Endometrium (tissue), 2 donors: ENCODE measurements around the gene BDKRB1.
"Not testable (repeated sequence)": the region's sequence is repeated elsewhere in the genome, so short reads cannot be mapped to it uniquely, and the experiment has no call there.

Source experiments
- FAIRE-seq: peaks from 2 replicates; lab custom pipeline; 2012; peaks lifted over from hg19 to GRCh38; lab: Jason Lieb, UNC
- donor health status: control.
- donor health status: control.

BDKRB1 gene

GRCh38 chr14:96233661-96234060 lies 22.3 kb upstream of the BDKRB1 start:
- no peak for FAIRE-seq

GRCh38 chr14:96235426-96235825 lies 20.6 kb upstream of the BDKRB1 start:
- no peak for FAIRE-seq

- no peak for FAIRE-seq
These were observed 18.4 kb upstream of the BDKRB1 start for GRCh38 chr14:96237641-96238040.

- no peak for FAIRE-seq
These were observed 17.2 kb upstream of the BDKRB1 start for GRCh38 chr14:96238676-96239265.

GRCh38 chr14:96239711-96240141 lies 16.3 kb upstream of the BDKRB1 start:
- no peak for FAIRE-seq

- FAIRE-seq = no peak
These were observed 15.4 kb upstream of the BDKRB1 start for GRCh38 chr14:96240641-96241040.

GRCh38 chr14:96242126-96242525 lies 13.9 kb upstream of the BDKRB1 start:
- no peak for FAIRE-seq

- no peak for FAIRE-seq
These were observed 12.2 kb upstream of the BDKRB1 start for GRCh38 chr14:96243785-96244184.

- FAIRE-seq = not testable (repeated sequence)
These were observed 10.9 kb upstream of the BDKRB1 start for GRCh38 chr14:96245074-96245473.

GRCh38 chr14:96245710-96246538 lies 10.1 kb upstream of the BDKRB1 start:
- no peak for FAIRE-seq

GRCh38 chr14:96246539-96246847 lies 9.5 kb upstream of the BDKRB1 start:
- peak; percentile 45 for FAIRE-seq

GRCh38 chr14:96247031-96247430 lies 9.0 kb upstream of the BDKRB1 start:
- FAIRE-seq = no peak

- no peak for FAIRE-seq
These were observed 7.0 kb upstream of the BDKRB1 start for GRCh38 chr14:96249029-96249428.

GRCh38 chr14:96250485-96250884 lies 5.5 kb upstream of the BDKRB1 start:
- FAIRE-seq = no peak

- FAIRE-seq = no peak
These were observed 4.3 kb upstream of the BDKRB1 start for GRCh38 chr14:96251656-96252155.

GRCh38 chr14:96252323-96252998 lies 3.5 kb upstream of the BDKRB1 start:
- FAIRE-seq = no peak

- FAIRE-seq = no peak
These were observed 2.9 kb upstream of the BDKRB1 start for GRCh38 chr14:96252999-96253539.

- no peak for FAIRE-seq
These were observed 1.3 kb upstream of the BDKRB1 start for GRCh38 chr14:96254687-96255086.

- no peak for FAIRE-seq
These were observed 397 bp downstream of the BDKRB1 start for GRCh38 chr14:96256407-96256806.

- no peak for FAIRE-seq
These were observed 1.0 kb downstream of the BDKRB1 start for GRCh38 chr14:96257056-96257455.

GRCh38 chr14:96257900-96258299 lies 1.9 kb downstream of the BDKRB1 start:
- no peak for FAIRE-seq

GRCh38 chr14:96260341-96260821 lies 4.4 kb downstream of the BDKRB1 start:
- no peak for FAIRE-seq

GRCh38 chr14:96261053-96261452 lies 5.0 kb downstream of the BDKRB1 start:
- FAIRE-seq = no peak
